Glomerular endothelial cell (primary cell): ENCODE results near the gene PPP1R15B. TPM values are rescaled to one million over a fixed set of nuclear protein-coding genes. Genes with fewer than 3 reads are reported as not detected.

Source experiments
- DNase-seq: peaks from one replicate; pipeline ENCODE4 v3.0.0-alpha.2; 2011; ENCODE audit warnings: low read depth, low spot score; ENCODE audit errors: extremely low read depth
- total RNA-seq: library from RNA; depleted of rRNA; stranded (reverse); fragments of >200 nt; gene quantifications from 2 replicates; pipeline ENCODE4 v1.2.3, GENCODE V29; 2015

The PPP1R15B gene
- total RNA-seq, 1 donor from 2014 or later = 36.2 TPM

DNA sequence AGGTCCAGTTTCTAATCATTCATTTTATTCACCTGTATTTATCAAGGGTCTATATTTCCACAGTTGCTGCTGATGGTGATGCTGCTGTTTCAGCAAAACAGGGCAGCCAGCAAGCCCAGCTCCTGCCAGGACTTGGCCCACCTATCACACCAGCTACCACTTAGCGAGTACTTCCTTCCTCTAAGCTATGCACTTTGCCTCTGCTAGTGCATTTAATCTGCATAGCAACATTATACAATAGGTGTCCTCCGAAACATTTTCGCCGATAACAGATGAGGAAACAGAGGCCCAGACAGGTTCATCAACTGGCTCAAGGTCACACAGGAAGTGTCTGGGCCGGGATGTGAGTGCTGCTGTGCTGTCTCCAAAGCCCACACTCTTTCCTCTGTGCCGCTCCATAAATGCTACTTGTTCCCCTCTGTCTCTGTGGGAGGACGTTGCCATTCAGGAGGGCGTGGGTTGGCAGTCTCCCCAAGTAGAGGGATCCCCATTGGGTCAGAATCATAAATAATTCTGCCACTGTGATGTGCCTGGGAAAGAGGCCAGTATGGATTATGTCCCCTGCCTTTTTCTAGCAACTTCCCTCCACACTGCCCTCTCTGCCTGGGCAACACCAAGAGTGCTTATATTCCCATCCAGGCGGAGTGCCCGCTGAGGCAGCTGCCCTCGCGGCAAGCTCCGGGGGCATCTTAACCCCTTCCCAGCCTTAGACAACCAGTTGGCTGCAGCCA lies 42.5 kb downstream of the PPP1R15B start:
- no peak for DNase-seq

DNA sequence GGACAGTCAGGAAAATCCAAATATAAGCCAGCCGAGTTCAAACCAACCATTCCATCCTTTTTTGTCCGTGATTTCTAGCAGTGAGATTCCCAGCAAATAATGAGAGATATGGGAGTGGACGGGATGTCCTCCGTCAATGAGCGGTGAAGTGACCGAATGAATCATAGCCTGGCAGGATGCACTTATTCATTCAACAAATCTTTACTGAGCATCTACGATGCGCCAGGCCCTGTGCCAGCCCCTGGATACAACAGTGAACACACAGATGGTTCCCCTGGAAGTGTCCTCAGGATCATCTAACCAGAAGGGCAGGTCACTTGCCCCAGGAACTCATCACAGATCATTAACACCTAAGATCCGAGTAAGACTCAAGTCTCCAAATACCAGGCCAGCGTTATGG lies 43.7 kb downstream of the PPP1R15B start:
- no peak for DNase-seq

GRCh38 chr1:204367193-204367858 lies 44.3 kb downstream of the PPP1R15B start:
- no peak for DNase-seq

DNA sequence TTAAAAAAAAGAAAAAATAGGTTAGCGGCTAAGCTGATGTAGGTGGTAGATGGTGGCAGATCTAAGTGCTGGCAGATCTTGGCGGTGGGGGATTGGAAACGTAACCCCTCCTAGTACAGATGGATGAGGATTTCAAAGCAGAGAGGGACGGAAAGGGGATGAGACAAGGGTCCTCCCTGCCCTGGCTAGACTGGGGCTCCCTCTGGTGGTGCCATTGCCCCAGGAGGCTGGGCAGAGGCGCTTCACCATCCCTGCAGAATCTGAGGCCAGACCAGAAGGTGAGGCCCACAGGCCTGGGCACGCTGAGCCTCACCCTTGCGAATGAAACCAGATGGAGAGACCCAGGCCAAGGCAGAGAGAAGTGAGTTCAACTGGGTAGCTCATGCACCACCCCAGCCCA lies 44.9 kb downstream of the PPP1R15B start:
- DNase-seq = no peak

GRCh38 chr1:204363335-204364114 lies 48.1 kb downstream of the PPP1R15B start:
- DNase-seq = peak; percentile 62

DNA sequence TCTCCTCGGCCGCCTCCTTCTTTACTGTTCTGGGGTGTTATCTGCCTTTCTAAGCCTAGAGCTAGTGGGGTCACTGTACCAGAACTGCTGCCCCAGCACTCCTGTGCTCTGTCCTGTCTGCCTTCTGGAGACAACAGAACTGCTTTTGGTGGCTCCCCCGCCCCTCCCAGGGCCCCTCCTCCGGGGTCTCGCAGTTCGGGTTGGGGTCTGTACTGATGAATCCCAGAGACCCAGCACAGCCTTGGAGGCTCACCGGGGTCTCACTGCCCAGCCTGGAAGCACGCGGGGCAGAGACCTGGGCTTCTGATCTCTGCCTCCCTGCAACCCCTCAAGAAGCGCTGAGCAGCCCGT lies 48.7 kb downstream of the PPP1R15B start:
- DNase-seq = no peak

DNA sequence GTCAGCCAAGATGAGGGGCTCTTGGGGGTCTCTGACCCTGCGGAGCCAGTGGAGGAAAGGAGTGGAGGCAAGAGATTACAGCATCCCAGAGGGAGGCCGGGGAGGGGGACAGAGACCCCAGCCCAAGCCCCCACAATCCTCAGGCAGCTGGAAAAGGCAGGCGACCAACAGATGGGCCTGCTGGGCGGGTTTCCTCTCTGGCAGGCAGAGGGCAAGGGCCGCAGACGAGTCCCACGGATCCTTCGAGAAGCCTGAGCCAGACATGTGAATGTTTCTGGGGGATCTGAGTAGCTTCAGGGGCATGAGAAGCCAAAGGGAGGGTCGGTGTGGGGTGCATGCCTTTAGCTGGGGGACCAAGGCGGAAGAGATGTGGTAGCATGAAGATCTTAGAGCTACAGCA lies 49.8 kb downstream of the PPP1R15B start:
- no peak for DNase-seq

DNA sequence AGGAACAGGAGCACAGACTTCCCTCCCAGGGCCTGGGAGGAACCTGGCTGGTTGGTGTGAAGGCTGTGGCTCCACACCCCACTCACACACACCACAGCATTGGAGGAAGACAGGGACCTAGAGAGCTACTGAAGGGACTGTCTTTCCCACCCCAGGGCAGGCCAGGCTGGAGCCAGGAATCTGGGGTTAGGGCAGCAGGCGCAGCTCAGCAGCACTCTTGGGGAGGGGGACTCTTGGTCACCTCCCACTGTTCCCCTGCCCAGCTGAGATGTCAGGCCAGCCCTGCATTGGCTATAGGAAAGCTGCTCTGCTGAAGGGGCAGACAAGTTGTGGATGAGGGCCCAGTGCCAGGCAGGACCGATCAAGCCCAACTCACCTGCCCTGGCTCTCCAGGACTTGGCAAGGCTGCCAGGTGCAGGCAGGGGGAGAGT lies 50.3 kb downstream of the PPP1R15B start:
- DNase-seq = no peak

DNA sequence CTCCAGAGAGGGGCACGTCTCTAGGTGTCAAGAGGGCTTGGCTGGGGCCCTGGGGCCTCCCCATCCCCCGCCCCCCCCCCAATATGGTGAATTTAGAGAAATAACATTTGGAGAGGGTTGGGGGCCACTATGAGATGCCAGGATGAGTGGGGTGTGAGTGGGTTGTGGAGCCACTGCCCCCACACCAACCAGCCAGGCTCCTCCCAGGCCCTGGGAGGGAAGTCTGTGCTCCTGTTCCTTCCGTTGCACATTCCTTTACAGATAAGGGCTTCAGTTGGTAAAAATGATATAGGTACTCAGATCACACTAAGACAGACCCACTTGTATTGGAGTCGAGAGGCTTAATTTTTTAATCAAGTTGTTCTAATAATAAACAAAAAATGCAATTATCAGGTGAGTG lies 51.3 kb downstream of the PPP1R15B start:
- no peak for DNase-seq

- no peak for DNase-seq
Measured at GRCh38 chr1:204359474-204360255, 52.0 kb downstream of the PPP1R15B start, which contains the start of gene PLEKHA6. PLEKHA6 (minus strand) TSS chr1:204359929; CDS start chr1:204273727, 86,202 bp downstream.

DNA sequence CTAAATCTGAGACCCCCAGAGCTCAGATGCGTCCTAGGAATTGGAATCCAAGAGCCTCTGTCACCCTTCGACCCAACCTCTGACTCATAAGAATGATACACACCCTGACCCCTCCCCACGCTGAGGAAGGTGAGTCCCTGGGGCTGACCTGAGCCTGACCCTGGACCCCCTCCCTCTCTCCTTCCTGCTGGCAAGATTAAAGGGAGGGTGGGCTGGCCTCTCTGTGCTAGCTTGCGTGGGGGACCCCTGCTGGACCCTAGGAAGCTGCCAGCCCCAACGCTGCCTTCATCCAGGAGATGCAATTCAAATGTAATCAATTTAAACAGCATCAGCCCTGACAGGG lies 52.5 kb downstream of the PPP1R15B start:
- no peak for DNase-seq

DNA sequence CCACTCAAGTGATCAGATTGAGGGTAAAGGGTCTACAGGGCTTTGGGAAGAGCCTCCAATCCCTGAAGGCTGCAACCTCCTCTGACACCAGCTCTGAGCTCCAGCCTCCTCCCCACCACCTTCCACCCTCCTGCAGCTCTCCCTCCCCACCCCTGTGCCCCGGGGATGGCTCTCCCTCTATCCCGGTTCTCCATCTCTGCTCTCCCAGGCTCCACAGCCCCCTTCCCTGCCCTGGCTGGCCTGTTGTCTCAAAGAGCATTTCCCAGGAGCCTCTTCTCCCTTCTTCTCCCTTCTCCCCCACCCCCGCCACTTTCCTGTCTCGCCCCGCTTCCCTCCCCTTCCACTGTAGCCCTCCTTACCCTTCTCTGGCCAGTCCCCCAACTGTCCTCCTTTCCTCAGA lies 53.0 kb downstream of the PPP1R15B start:
- no peak for DNase-seq

DNA sequence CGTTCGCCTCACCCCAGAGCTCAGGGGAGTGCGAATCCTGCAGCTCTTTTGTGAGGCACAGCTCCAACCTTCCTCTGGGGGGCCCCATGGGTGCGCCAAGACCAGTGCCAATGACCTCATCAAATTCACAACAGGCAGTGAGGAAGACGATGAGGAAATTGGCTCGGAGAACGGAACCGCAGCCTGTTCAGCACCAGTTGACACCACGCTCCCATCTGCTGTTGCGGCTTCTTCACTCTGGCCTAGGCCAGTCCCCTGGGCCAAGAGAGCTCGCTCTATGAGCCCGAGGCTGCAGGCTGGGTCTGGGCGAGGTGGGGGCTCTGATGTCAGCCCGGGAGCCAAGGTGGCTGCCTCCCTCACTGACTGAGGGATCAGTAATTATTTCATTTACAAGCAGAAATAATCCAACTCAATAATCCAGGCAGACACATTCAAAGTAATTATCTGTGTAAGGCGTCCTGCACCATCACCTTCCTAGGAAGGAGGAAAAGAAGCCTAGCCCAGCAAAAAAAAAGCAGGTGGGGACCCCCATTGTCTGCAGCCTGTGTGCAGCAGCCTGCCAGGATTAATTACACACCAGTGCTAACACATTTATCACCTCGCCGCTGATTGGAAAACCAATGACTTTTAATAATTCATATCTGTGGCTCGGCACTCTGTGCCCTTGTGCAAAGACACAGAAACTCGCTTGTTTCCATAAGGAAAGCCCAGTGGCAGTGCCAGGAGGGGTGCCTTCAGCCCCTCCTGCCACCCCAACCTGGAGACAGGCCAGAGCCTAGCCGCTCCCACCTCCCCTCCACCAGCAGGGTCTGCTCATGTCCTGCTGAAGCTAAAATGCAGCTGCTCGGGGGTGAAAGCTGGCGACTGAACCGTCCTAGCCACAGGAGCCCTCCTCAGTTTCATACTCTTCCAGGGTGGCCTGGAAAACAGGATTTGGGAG lies 53.8 kb downstream of the PPP1R15B start:
- no peak for DNase-seq

DNA sequence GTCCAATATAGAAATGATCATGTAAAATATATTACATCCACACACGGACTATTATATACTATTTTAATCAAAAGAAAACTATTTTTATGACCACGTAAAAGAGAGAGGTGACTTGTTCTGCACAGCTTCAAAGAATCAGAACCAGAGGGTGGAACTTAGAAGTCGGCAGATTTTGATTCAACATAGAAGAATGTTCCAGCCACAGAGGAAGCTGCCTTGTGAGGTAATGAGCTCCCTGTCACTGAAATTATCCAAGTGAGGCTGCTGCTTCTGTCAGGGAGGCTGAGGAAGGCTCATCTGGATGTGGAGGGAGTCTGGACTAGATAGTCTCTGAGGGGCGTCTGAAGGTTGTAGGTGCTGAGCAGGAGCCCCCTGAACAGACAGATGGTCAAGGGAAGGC lies 54.6 kb downstream of the PPP1R15B start:
- no peak for DNase-seq

DNA sequence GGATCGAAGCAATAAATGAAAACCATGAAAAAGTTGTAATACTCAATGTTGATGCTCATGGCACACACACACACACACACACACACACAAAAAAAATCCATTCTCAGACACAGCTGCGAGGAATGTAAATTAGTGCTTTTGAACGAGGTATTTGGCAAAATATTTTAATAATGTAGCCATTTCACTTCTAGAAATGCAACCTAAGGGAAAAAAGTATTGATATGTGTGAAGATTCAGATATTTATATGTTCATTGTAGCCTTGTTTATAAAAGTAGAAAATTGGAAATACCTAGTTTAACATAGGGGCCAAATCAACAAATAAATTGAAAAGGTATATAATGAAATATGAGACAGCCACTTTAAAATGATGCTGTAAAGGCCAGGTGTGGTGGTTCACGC lies 55.7 kb downstream of the PPP1R15B start:
- DNase-seq = no peak

- no peak for DNase-seq
Measured at GRCh38 chr1:204354579-204354978, 57.0 kb downstream of the PPP1R15B start.
